Esophagus muscularis mucosa (tissue), 4 donors: ENCODE data around the gene OR2T4. TPM values are rescaled to one million over a fixed set of nuclear protein-coding genes. Genes with fewer than 3 reads are reported as not detected.

ENCODE experiments used
- DNase-seq: peaks from one replicate; pipeline ENCODE4 v3.0.0-alpha.2; 2017; ENCODE audit errors: extremely low spot score
- H3K27ac ChIP-seq, 4 donors: fragments of 200-600 bp; sonication (generic); replicated peaks in 1 of 4; 1 replicate in 3 of 4; 2 replicates in 1 of 4; pipeline ENCODE4 v1.5.1; 2016 to 2019; ENCODE audit warnings: mild to moderate bottlenecking in 1 of 4
- H3K27me3 ChIP-seq, 4 donors: fragments of 200-600 bp; sonication (generic); one replicate each; pipeline versions ENCODE4 v1.5.1 to v1.6.0; 2016 to 2019
- H3K36me3 ChIP-seq, 4 donors: fragments of 200-600 bp; sonication (generic); one replicate each; pipeline ENCODE4 v1.5.1; 2016 to 2019
- H3K4me1 ChIP-seq, 4 donors: fragments of 200-600 bp; sonication (generic); one replicate each; pipeline ENCODE4 v1.5.1; 2016 to 2019
- H3K4me3 ChIP-seq, 4 donors: fragments of 200-600 bp; sonication (generic); 1 replicate in 2 of 4; 2 replicates in 2 of 4; pipeline ENCODE4 v1.5.1; 2016 to 2019; ENCODE audit warnings: mild to moderate bottlenecking in 4 of 4, moderate library complexity in 1 of 4
- H3K9me3 ChIP-seq, 4 donors: fragments of 200-600 bp; sonication (generic); 1 replicate in 3 of 4; 2 replicates in 1 of 4; pipeline ENCODE4 v1.5.1; 2016 to 2019
- EP300 ChIP-seq: sonication (generic); formaldehyde crosslinking; IDR thresholded peaks from one replicate; pipeline ENCODE4 v1.6.1; 2017; ENCODE audit warnings: antibody characterized with exemption
- POLR2A ChIP-seq: fragments of 450-650 bp; IDR thresholded peaks from one replicate; pipeline ENCODE4 v1.6.1; 2017; ENCODE audit warnings: antibody characterized with exemption, moderate library complexity, mild to moderate bottlenecking, low read depth
- POLR2AphosphoS5 ChIP-seq, 2 donors: sonication (generic); formaldehyde crosslinking; IDR thresholded peaks; one replicate each; pipeline ENCODE4 v1.6.1; 2017; ENCODE audit warnings: antibody characterized with exemption in 2 of 2
- WGBS: methylation state at CpG from one replicate; pipeline ENCODE4 v1.1.5; 2018; 5-methylcytosine and 5-hydroxymethylcytosine counted together
- intact Hi-C: fragments of 100-400 bp; cut with DNase I; formaldehyde crosslinking; loops from one replicate; pipeline ENCODE4 v1.15.1; 2023
- total RNA-seq, 4 donors: library from RNA; depleted of rRNA; stranded (reverse); fragments of >200 nt; gene quantifications; one replicate each; pipeline versions ENCODE4 v1.1.0 to v1.2.1, GENCODE V29; 2016
- TF ChIP-seq, protein P1 (sequence below), 3 experiments: fragments of 200-600 bp in 2 of 3; fragments of 450-650 bp in 1 of 3; sonication (generic) in 2 of 3; IDR thresholded peaks; one replicate each; pipeline ENCODE4 v1.5.1; 2017 to 2019; ENCODE audit warnings: antibody characterized with exemption in 3 of 3, mild to moderate bottlenecking in 2 of 3, moderate library complexity in 1 of 3

Gene OR2T4, protein sequence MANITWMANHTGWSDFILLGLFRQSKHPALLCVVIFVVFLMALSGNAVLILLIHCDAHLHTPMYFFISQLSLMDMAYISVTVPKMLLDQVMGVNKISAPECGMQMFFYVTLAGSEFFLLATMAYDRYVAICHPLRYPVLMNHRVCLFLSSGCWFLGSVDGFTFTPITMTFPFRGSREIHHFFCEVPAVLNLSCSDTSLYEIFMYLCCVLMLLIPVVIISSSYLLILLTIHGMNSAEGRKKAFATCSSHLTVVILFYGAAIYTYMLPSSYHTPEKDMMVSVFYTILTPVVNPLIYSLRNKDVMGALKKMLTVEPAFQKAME
- not detected for total RNA-seq

DNA sequence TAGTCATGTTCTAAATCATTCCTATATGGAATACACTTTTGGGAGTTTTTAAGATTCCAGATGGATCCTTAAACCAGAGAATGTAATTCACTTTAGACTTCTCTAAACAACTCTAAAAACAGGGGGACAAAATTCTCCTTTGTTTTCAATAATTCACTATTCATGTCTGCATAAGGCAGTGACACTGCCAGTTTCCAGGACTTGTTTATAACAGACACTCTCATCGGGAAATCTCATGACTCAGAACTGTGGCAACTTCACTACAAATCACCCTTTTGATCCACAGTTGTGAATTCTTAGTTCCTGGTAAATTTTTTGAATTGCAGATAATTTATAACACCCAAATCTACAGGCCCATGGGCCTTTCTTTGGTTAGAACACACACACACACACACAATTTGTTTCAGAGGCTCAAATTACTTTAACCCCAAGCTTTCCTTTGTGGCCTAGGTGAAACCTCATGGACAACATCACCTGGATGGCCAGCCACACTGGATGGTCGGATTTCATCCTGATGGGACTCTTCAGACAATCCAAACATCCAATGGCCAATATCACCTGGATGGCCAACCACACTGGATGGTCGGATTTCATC is at the start of gene OR2T4:
Gene OR2T4, plus strand, starts transcription at position 545 of the 595 bp plus-strand sequence. Its CDS starts 0 bp downstream, at position 545.
- H3K27me3 ChIP-seq, result no peaks in the 10 kb centered on the region
- H3K27ac ChIP-seq, result no peak within 1 kb of the TSS
- H3K36me3 ChIP-seq, result no peaks in the 10 kb centered on the region
- peaks cover 0 to 11% (median 3%) of the 10 kb centered on the region in 4 donors for H3K9me3 ChIP-seq
- TF ChIP-seq, protein P1, sequence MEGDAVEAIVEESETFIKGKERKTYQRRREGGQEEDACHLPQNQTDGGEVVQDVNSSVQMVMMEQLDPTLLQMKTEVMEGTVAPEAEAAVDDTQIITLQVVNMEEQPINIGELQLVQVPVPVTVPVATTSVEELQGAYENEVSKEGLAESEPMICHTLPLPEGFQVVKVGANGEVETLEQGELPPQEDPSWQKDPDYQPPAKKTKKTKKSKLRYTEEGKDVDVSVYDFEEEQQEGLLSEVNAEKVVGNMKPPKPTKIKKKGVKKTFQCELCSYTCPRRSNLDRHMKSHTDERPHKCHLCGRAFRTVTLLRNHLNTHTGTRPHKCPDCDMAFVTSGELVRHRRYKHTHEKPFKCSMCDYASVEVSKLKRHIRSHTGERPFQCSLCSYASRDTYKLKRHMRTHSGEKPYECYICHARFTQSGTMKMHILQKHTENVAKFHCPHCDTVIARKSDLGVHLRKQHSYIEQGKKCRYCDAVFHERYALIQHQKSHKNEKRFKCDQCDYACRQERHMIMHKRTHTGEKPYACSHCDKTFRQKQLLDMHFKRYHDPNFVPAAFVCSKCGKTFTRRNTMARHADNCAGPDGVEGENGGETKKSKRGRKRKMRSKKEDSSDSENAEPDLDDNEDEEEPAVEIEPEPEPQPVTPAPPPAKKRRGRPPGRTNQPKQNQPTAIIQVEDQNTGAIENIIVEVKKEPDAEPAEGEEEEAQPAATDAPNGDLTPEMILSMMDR (IDR thresholded peaks at IDR 0.05), result no peak
- TF ChIP-seq POLR2A (no peak), EP300 (no peak), POLR2AphosphoS5 (IDR thresholded peaks at IDR 0.05) (no peak)
- DNase-seq, result no peak
- WGBS, result 59% methylated on average over 3 of the region's 3 CpGs
- intact Hi-C loops, result no loop called here
- H3K4me1 ChIP-seq, result no peaks in the 10 kb centered on the region
- no peak within 1 kb of the TSS for H3K4me3 ChIP-seq

DNA sequence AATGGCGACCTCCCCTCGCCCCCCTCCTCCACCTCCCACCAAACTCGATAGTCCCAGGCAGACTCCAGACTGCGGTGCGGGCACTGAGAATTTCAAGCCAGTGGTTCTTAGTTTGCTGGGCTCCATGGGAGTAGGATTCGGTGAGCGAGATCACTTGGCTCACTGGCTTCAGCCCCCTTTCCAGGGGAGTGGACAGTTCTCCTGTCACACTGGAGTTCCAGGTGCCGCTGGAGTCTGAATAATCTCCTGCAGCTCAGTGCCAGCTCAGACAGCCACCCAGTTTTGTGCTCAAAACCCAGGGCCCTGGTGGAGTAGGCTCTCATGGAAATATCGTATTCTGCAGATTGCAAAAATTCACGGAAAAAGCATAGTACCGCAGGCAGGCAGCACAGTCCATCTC is 44.7 kb upstream of the OR2T4 start:
- Histone ChIP-seq H3K27ac (no peak overlapping the region), H3K4me3 (no peak overlapping the region), H3K4me1 (no peaks in the 10 kb centered on the region), H3K36me3 (no peaks in the 10 kb centered on the region), H3K27me3 (no peaks in the 10 kb centered on the region), H3K9me3 (peaks cover 0 to 13% (median 3%) of the 10 kb centered on the region in 4 donors)
- intact Hi-C loops, result no loop called here
- DNase-seq, result no peak
- TF ChIP-seq EP300 (no peak), POLR2A (no peak), POLR2AphosphoS5 (IDR thresholded peaks at IDR 0.05) (no peak)
- TF ChIP-seq, protein P1 (IDR thresholded peaks at IDR 0.05), result no peak
- 76% methylated on average over 9 of the region's 11 CpGs for WGBS

- H3K9me3 ChIP-seq, result no peaks in the 10 kb centered on the region
- no peak for DNase-seq
- no peaks in the 10 kb centered on the region for H3K4me1 ChIP-seq
- H3K27me3 ChIP-seq, result no peaks in the 10 kb centered on the region
- intact Hi-C loops, result no loop called here
- TF ChIP-seq, protein P1 (IDR thresholded peaks at IDR 0.05), result no peak
- no peak for TF ChIP-seq POLR2AphosphoS5 (IDR thresholded peaks at IDR 0.05)
- TF ChIP-seq POLR2A, result no peak
- no peak for TF ChIP-seq EP300
- no peaks in the 10 kb centered on the region for H3K36me3 ChIP-seq
- 79% methylated on average over 1 of the region's 1 CpG for WGBS
- no peak within 1 kb of the TSS for H3K27ac ChIP-seq
- H3K4me3 ChIP-seq, result no peak within 1 kb of the TSS
These were observed 37.0 kb upstream of the OR2T4 start, which contains the start of gene OR2M7 for GRCh38 chr1:248324468-248324867. OR2M7 (minus strand) TSS chr1:248324568; CDS start chr1:248324568, 0 bp downstream.

DNA sequence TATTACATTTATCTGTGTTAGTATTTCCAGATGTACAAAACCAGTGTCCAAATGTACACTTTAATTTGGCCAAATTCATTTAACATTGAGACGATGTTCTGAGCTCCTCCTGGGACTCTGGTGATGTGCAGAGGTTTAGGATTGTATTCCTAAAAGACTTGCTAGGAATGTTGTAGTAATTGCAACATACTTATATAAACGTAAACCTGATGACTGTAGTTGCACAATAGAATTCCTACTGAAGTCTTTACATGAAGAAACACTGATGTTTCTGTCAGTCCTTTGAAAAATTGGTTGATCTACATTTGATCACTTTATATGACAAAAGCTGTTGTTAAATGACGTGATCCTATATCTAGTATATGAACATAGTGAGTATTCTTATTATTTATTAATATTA is 18.0 kb upstream of the OR2T4 start:
- no peak for DNase-seq
- TF ChIP-seq, protein P1 (IDR thresholded peaks at IDR 0.05), result no peak
- TF ChIP-seq EP300, result no peak
- TF ChIP-seq POLR2AphosphoS5 (IDR thresholded peaks at IDR 0.05), result no peak
- TF ChIP-seq POLR2A, result no peak
- 61% methylated on average over 3 of the region's 3 CpGs for WGBS
- intact Hi-C loops, result no loop called here
- Histone ChIP-seq H3K4me1 (no peaks in the 10 kb centered on the region), H3K27ac (no peak overlapping the region), H3K4me3 (no peak overlapping the region), H3K36me3 (no peaks in the 10 kb centered on the region), H3K27me3 (no peaks in the 10 kb centered on the region), H3K9me3 (no peaks in the 10 kb centered on the region)
